Lower lobe of right lung (tissue), 2 donors: ENCODE measurements around the gene SYT8. TPM values are rescaled to one million over a fixed set of nuclear protein-coding genes. Genes with fewer than 3 reads are reported as not detected.
A peak's percentile ranks its signal among the peaks of the same experiment; 100 is the strongest.

ENCODE experiments used
- ATAC-seq, 2 donors: fragments of 200-7000 bp; cut with Tn5 transposase; one replicate each; pipeline ENCODE4 v1.9.1; 2020 to 2022; ENCODE audit warnings: mild to moderate bottlenecking in 2 of 2, moderate library complexity in 2 of 2
- DNase-seq: peaks from one replicate; pipeline ENCODE4 v3.0.0-alpha.2; 2020
- H3K27ac ChIP-seq: fragments of 200-600 bp; one replicate; pipeline ENCODE4 v1.8.0; 2022
- H3K27me3 ChIP-seq: fragments of 200-600 bp; one replicate; pipeline ENCODE4 v1.8.0; 2022; ENCODE audit warnings: low read depth
- H3K36me3 ChIP-seq: fragments of 200-600 bp; one replicate; pipeline ENCODE4 v1.8.0; 2022; ENCODE audit warnings: mild to moderate bottlenecking
- H3K4me1 ChIP-seq: fragments of 200-600 bp; one replicate; pipeline ENCODE4 v1.8.0; 2022
- H3K4me3 ChIP-seq: fragments of 200-600 bp; one replicate; pipeline ENCODE4 v1.8.0; 2022; ENCODE audit warnings: mild to moderate bottlenecking
- H3K9me3 ChIP-seq: fragments of 200-600 bp; one replicate; pipeline ENCODE4 v1.8.0; 2022
- intact Hi-C: fragments of 100-400 bp; cut with DNase I; formaldehyde crosslinking; loops from one replicate; pipeline ENCODE4 v1.11.0; 2022
- total RNA-seq: library from RNA; stranded (reverse); fragmentation: NEBNext Ultra II Directional; extraction: Animal tissue kit (Norgen Biotek cat#: 25700); gene quantifications from one replicate; pipeline ENCODE4 v1.2.1, GENCODE V29; 2021
- TF ChIP-seq, protein P1 (sequence below): fragments of 200-600 bp; IDR thresholded peaks from one replicate; pipeline ENCODE4 v1.8.0; 2022; ENCODE audit warnings: antibody characterized with exemption, mild to moderate bottlenecking
- donor health status: DM: no; HTN: yes; CAD: no; lungs with severe emphysema.

SYT8 gene
- total RNA-seq, 1 donor from 2014 or later = 18.5 TPM

DNA sequence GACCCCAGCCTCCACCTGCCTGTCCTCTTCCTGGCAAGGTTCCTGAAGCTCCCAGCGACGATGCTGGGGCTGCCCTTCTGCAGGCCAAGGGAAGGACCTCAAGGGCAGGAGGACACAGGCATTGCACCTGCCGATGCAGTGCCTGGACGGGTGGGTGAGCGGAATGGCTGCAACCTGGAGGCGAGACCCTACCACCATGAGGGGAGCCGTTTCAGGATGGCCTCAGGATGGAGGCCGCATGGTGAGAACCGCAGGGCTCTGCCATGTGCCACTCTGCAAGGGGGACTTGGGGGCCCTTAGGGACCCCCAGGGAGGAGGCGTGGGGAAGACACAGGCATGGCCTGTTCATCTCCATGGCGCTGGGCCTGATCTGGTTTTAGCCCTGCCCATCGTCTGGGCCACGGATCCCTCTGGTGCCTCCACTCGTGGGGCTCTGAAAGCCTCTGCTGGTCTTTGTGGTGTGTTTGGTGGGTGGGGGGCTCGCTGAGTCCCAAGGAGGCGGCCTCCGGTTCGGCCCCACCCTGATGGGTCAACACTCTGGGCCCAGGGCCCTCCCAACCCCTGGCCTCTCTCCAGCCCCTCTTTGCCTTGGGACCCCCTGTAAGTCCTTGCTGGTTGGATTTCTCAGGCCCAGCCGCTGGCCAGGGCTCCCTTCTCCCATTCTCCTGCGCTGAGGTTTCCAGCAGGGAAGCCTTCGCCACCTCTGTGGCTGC, 16.8 kb downstream of the SYT8 start:
- TF ChIP-seq, protein P1, sequence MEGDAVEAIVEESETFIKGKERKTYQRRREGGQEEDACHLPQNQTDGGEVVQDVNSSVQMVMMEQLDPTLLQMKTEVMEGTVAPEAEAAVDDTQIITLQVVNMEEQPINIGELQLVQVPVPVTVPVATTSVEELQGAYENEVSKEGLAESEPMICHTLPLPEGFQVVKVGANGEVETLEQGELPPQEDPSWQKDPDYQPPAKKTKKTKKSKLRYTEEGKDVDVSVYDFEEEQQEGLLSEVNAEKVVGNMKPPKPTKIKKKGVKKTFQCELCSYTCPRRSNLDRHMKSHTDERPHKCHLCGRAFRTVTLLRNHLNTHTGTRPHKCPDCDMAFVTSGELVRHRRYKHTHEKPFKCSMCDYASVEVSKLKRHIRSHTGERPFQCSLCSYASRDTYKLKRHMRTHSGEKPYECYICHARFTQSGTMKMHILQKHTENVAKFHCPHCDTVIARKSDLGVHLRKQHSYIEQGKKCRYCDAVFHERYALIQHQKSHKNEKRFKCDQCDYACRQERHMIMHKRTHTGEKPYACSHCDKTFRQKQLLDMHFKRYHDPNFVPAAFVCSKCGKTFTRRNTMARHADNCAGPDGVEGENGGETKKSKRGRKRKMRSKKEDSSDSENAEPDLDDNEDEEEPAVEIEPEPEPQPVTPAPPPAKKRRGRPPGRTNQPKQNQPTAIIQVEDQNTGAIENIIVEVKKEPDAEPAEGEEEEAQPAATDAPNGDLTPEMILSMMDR = no peak
- H3K9me3 ChIP-seq = no peaks in the 10 kb centered on the region
- no peaks in the 10 kb centered on the region for H3K36me3 ChIP-seq
- peak overlapping the region; percentile 88 for H3K27ac ChIP-seq
- no peak for DNase-seq
- H3K27me3 ChIP-seq = no peaks in the 10 kb centered on the region
- intact Hi-C loops = no loop called here
- no peak overlapping the region for H3K4me3 ChIP-seq
- peaks cover 31% of the 10 kb centered on the region for H3K4me1 ChIP-seq
- no peak for ATAC-seq

DNA sequence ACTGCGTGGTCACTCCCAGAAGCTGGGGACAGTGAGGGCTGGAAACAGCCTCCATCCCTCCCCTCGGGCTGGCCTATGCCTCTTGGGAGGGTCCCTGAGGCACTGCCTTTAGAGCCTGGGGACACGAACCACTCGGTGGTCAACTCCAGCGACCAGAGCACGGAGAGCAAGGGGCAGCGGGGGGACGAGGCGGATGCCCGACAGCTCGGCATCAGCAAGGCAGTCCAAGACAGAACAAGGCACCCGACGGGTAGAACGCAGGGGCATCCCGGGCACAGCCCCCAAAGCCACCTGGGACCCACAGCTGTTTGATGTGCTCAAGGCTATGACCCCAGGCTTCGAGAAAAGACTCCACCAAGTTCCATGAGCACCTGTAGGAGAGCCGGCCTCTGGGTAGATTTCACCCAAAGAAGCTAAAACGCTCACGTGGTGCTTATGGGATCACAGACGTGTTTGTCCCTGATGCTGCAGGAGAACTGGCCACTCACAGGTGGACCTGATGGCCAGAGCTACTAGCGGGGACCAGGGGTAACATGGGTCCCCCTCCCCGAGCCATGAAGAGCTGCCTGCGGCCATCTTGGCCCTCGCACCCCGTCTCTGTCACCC, 17.6 kb downstream of the SYT8 start:
- Histone ChIP-seq H3K9me3 (no peaks in the 10 kb centered on the region), H3K36me3 (no peaks in the 10 kb centered on the region), H3K27me3 (no peaks in the 10 kb centered on the region), H3K4me1 (peaks cover 31% of the 10 kb centered on the region), H3K27ac (peak overlapping the region; percentile 88), H3K4me3 (peak overlapping the region; percentile 58)
- TF ChIP-seq, protein P1 = no peak
- intact Hi-C loops = no loop called here
- ATAC-seq = no peak
- DNase-seq = no peak

DNA sequence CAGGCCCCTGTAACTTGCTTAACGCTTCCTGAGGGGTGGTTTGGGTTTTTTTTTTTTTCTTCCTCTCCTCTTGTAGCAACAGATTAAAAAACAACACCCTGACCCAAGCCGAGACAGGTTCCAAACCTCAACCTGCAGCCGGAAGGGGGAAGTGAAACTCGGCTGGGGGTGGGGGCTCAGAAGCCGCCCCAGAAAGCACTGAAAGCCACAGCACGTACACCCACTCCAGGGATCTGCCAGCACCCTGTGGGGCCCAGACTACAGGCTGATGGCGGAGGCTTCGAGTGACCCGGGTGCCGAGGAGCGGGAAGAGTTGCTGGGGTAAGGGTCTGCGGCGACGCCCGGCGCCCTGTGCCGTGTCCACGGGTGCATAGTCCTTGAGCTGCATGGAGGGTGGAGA, 18.1 kb downstream of the SYT8 start, which contains the start of gene LSP1:
Gene LSP1, plus strand, starts transcription at position 208 of the 400 bp plus-strand sequence. Its CDS starts 61 bp downstream, at position 269.
- TF ChIP-seq, protein P1 = no peak
- Histone ChIP-seq H3K27me3 (no peaks in the 10 kb centered on the region), H3K4me3 (peak within 1 kb of the TSS; percentile 58), H3K4me1 (peaks cover 31% of the 10 kb centered on the region), H3K9me3 (no peaks in the 10 kb centered on the region), H3K27ac (peak within 1 kb of the TSS; percentile 88), H3K36me3 (no peaks in the 10 kb centered on the region)
- intact Hi-C loops = no loop called here
- peak; percentile 59 to 61 for ATAC-seq
- peak; percentile 80 for DNase-seq

- TF ChIP-seq, protein P1 = no peak
- peak overlapping the region; percentile 88 for H3K27ac ChIP-seq
- peaks cover 25% of the 10 kb centered on the region for H3K4me1 ChIP-seq
- intact Hi-C loops = no loop called here
- no peaks in the 10 kb centered on the region for H3K9me3 ChIP-seq
- H3K4me3 ChIP-seq = peak overlapping the region; percentile 58
- no peaks in the 10 kb centered on the region for H3K27me3 ChIP-seq
- DNase-seq = no peak
- H3K36me3 ChIP-seq = no peaks in the 10 kb centered on the region
- peak in 1 of 2 donors; percentile 5 for ATAC-seq
These were observed 18.8 kb downstream of the SYT8 start for GRCh38 chr11:1853376-1854131.

GRCh38 chr11:1854132-1854948, 19.6 kb downstream of the SYT8 start:
- ATAC-seq = no peak

More at GRCh38 chr11:1854132-1854948, 19.6 kb downstream of the SYT8 start:
- Histone ChIP-seq H3K4me3 (peak overlapping the region; percentile 58), H3K9me3 (no peaks in the 10 kb centered on the region), H3K27ac (peak overlapping the region; percentile 88), H3K27me3 (no peaks in the 10 kb centered on the region), H3K36me3 (no peaks in the 10 kb centered on the region), H3K4me1 (peaks cover 20% of the 10 kb centered on the region)
- intact Hi-C loops = no loop called here
- DNase-seq = no peak
- TF ChIP-seq, protein P1 = no peak
